HepG2 (cell line): ENCODE results near the gene MRPL43. TPM values are rescaled to one million over a fixed set of nuclear protein-coding genes. Genes with fewer than 3 reads are reported as not detected.

Experiments used
- ARNT ChIP-seq: fragments of 450-650 bp; IDR thresholded peaks from 2 replicates; pipeline ENCODE4 v1.6.1; 2017
- RORA ChIP-seq: sonication (generic); formaldehyde crosslinking; IDR thresholded peaks from 2 replicates; pipeline ENCODE4 v1.5.0; 2020; ENCODE audit warnings: mild to moderate bottlenecking, missing genetic modification reagents, moderate library complexity
- SNAI1 ChIP-seq: sonication (generic); formaldehyde crosslinking; IDR thresholded peaks from 2 replicates; pipeline ENCODE4 v1.5.0; 2020; ENCODE audit warnings: mild to moderate bottlenecking, missing genetic modification reagents, borderline replicate concordance
- SP140L ChIP-seq: sonication (generic); formaldehyde crosslinking; IDR thresholded peaks from 2 replicates; pipeline ENCODE4 v1.4.0; 2020; ENCODE audit warnings: missing genetic modification reagents, borderline replicate concordance
- XBP1 ChIP-seq: sonication (generic); formaldehyde crosslinking; IDR thresholded peaks from 2 replicates; pipeline ENCODE4 v1.5.0; 2020; ENCODE audit warnings: missing genetic modification reagents
- ZFAT ChIP-seq: sonication (generic); formaldehyde crosslinking; conservative IDR thresholded peaks from 2 replicates; pipeline ENCODE4 v1.8.1; 2023; ENCODE audit warnings: missing genetic modification reagents, inconsistent platforms
- ZNF441 ChIP-seq: sonication (generic); formaldehyde crosslinking; IDR thresholded peaks from 2 replicates; pipeline ENCODE4 v1.7.0; 2021; ENCODE audit warnings: missing genetic modification reagents, borderline replicate concordance
- ZNF709 ChIP-seq: sonication (generic); formaldehyde crosslinking; IDR thresholded peaks from 2 replicates; pipeline ENCODE4 v1.5.0; 2020; ENCODE audit warnings: mild to moderate bottlenecking, missing genetic modification reagents
- ZNF720 ChIP-seq: sonication (generic); formaldehyde crosslinking; IDR thresholded peaks from 2 replicates; pipeline ENCODE4 v1.4.0; 2020; ENCODE audit warnings: missing genetic modification reagents
- polyA plus RNA-seq, 8 experiments: library from polyadenylated mRNA; depleted of rRNA in 3 of 8; stranded (reverse) in 7 of 8; unstranded in 1 of 8; fragments of >200 nt; fragmentation: Illumina TruSeq in 4 of 8; extraction: Trizol in 4 of 8; gene quantifications; 2 replicates each; pipeline versions ENCODE4 v1.2.1 to v1.2.3, GENCODE V29; 2011 to 2016; ENCODE audit warnings: low read depth in 4 of 8, missing spikeins in 1 of 8, mixed read lengths in 1 of 8; ENCODE audit not compliant: insufficient read depth in 1 of 8
- total RNA-seq, 5 experiments: library from RNA; depleted of rRNA; stranded (reverse); fragments of >200 nt; fragmentation: Illumina TruSeq; extraction: Trizol; gene quantifications; 2 replicates each; pipeline ENCODE4 v1.2.3, GENCODE V29; 2016; ENCODE audit warnings: low read depth in 1 of 5
- TF ChIP-seq, protein P1 (sequence below), 2 experiments: sonication (generic) in 1 of 2; formaldehyde crosslinking in 1 of 2; IDR thresholded peaks; 2 replicates each; pipeline versions ENCODE4 v1.6.1 to v1.9.0; 2014 to 2022; ENCODE audit warnings: antibody characterized with exemption in 1 of 2, borderline replicate concordance in 1 of 2, inconsistent platforms in 1 of 2, low read depth in 1 of 2, missing genetic modification reagents in 1 of 2

Gene MRPL43
- total and polyA plus RNA-seq, 2 of the 13 experiments (the other 11 are each of a cell fraction or from before 2014, with no cell fraction given): 71.0 to 73.7 TPM

DNA sequence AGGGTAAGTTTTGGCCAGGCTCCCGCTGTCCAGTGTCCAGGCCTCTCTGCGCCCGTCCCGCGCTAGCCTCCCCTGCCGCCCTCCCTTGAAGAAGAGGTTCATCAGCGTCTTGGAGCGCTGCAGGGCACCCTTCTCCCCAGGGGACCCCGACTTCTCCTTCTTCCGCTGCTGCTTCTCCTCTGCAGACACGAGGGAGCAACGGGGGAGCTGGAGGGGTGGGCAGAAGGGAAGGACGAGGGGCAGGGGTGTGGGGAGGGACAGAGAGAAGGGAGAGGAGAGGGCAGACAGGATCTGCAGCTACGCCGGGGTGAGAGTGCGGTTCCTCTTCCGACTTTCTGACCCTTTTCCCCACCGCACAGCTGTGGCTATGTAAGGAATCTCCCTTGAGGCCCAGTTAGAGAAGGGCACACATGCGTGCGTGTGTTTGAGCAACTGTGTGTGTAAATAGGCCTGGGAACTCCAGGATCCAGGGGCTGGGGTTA lies 30.9 kb upstream of the MRPL43 start (continued):
- TF ChIP-seq, protein P1, sequence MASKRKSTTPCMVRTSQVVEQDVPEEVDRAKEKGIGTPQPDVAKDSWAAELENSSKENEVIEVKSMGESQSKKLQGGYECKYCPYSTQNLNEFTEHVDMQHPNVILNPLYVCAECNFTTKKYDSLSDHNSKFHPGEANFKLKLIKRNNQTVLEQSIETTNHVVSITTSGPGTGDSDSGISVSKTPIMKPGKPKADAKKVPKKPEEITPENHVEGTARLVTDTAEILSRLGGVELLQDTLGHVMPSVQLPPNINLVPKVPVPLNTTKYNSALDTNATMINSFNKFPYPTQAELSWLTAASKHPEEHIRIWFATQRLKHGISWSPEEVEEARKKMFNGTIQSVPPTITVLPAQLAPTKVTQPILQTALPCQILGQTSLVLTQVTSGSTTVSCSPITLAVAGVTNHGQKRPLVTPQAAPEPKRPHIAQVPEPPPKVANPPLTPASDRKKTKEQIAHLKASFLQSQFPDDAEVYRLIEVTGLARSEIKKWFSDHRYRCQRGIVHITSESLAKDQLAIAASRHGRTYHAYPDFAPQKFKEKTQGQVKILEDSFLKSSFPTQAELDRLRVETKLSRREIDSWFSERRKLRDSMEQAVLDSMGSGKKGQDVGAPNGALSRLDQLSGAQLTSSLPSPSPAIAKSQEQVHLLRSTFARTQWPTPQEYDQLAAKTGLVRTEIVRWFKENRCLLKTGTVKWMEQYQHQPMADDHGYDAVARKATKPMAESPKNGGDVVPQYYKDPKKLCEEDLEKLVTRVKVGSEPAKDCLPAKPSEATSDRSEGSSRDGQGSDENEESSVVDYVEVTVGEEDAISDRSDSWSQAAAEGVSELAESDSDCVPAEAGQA (IDR thresholded peaks at IDR 0.05; ENCODE audit: low read depth): no peak
- TF ChIP-seq, protein P1 (CRISPR knock-in tag; IDR thresholded peaks at IDR 0.05; ENCODE audit: borderline replicate concordance): no peak
- TF ChIP-seq SNAI1 (CRISPR knock-in tag) (no peak), SP140L (CRISPR knock-in tag) (no peak), ZFAT (no peak), ZNF441 (CRISPR knock-in tag) (no peak), XBP1 (CRISPR knock-in tag) (no peak), ZNF709 (CRISPR knock-in tag) (no peak), RORA (CRISPR knock-in tag) (no peak), ARNT (no peak), ZNF720 (CRISPR knock-in tag) (no peak)
